Nephron (organoid): Measurements from ENCODE around the gene CD300LB.

Experiments used
- H3K27ac Mint-ChIP-seq, 3 experiments: 2 replicates each; pipeline ENCODE4 v1.8.0; 2020; ENCODE audit warnings: mixed read lengths in 3 of 3, mild to moderate bottlenecking in 2 of 3, moderate library complexity in 1 of 3
- H3K27me3 Mint-ChIP-seq: 2 replicates; pipeline ENCODE4 v1.8.0; 2021; ENCODE audit warnings: low read depth, mild to moderate bottlenecking, moderate library complexity, mixed read lengths
- H3K36me3 Mint-ChIP-seq: 2 replicates; pipeline ENCODE4 v1.8.0; 2020; ENCODE audit warnings: low read depth, mixed read lengths
- H3K4me1 Mint-ChIP-seq: 2 replicates; pipeline ENCODE4 v1.8.0; 2020; ENCODE audit warnings: mixed read lengths
- H3K4me3 Mint-ChIP-seq, 3 experiments: 2 replicates each; pipeline ENCODE4 v1.8.0; 2020; ENCODE audit warnings: mild to moderate bottlenecking in 3 of 3, mixed read lengths in 3 of 3, moderate library complexity in 2 of 3
- H3K9me3 Mint-ChIP-seq: 2 replicates; pipeline ENCODE4 v1.8.0; 2020; ENCODE audit warnings: mixed read lengths
- TF ChIP-seq, protein P1 (sequence below), 3 experiments: fragments of 200-600 bp; sonication (generic); IDR thresholded peaks; one replicate each; pipeline ENCODE4 v1.5.0; 2021; ENCODE audit warnings: antibody characterized with exemption in 3 of 3; ENCODE audit not compliant: unreplicated experiment in 3 of 3

The CD300LB gene

DNA sequence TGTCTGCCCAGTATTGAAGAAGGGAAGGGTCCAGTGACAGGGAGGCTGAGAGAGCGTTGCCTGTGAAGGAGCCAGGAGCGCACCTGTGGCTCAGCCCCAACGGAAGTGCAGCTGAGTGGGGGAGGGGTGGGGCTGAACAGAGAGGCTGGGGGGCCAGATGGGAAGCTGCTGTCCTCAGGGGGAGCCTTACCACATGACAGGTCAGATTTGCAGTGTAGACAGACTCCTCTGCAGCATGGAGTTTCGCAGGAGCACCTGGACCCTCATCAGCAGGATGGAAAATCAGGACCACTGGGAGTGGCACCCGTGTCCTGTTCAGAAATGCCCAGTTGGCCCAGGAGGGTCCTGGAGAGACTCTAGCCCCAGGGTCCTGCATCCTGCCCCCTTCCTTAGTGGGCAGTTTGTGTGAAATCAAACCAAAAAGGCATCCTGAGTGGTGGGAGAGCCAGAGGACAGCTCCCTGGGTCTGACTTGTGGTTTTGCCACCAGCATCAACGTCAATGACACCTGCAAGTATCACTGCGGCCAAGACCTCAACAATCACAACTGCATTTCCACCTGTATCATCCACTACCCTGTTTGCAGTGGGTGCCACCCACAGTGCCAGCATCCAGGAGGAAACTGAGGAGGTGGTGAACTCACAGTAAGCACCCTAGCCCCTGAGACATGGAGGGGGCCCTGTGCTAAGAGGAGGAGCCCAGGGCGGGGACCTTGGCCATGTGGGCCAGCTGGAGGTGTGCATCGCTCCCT is 57.1 kb downstream of the CD300LB start:
- peaks cover 25% of the 10 kb centered on the region for H3K27me3 Mint-ChIP-seq
- no peak overlapping the region for H3K27ac Mint-ChIP-seq
- H3K4me1 Mint-ChIP-seq, result no peaks in the 10 kb centered on the region
- peaks cover 8% of the 10 kb centered on the region for H3K9me3 Mint-ChIP-seq
- no peaks in the 10 kb centered on the region for H3K36me3 Mint-ChIP-seq
- TF ChIP-seq, protein P1, sequence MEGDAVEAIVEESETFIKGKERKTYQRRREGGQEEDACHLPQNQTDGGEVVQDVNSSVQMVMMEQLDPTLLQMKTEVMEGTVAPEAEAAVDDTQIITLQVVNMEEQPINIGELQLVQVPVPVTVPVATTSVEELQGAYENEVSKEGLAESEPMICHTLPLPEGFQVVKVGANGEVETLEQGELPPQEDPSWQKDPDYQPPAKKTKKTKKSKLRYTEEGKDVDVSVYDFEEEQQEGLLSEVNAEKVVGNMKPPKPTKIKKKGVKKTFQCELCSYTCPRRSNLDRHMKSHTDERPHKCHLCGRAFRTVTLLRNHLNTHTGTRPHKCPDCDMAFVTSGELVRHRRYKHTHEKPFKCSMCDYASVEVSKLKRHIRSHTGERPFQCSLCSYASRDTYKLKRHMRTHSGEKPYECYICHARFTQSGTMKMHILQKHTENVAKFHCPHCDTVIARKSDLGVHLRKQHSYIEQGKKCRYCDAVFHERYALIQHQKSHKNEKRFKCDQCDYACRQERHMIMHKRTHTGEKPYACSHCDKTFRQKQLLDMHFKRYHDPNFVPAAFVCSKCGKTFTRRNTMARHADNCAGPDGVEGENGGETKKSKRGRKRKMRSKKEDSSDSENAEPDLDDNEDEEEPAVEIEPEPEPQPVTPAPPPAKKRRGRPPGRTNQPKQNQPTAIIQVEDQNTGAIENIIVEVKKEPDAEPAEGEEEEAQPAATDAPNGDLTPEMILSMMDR (IDR thresholded peaks at IDR 0.05; ENCODE audit: unreplicated experiment in 3 of 3), result no peak
- no peak overlapping the region for H3K4me3 Mint-ChIP-seq

DNA sequence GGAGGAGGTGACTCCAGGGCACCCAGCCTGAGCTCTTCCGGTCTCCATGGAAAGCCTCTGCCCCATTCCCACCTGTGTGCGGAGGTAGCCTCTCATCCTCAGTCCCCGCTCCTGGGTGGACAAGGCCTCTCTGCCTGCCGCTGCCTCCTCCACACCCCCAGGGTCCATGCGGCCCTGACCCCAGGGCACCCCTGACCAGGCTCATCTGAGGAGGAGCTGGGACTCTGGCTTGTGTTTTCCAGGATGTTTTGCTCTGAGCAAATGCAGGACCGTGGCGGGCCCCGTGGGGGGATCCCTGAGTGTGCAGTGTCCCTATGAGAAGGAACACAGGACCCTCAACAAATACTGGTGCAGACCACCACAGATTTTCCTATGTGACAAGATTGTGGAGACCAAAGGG is 58.0 kb downstream of the CD300LB start:
- no peaks in the 10 kb centered on the region for H3K36me3 Mint-ChIP-seq
- no peak overlapping the region for H3K4me3 Mint-ChIP-seq
- no peak overlapping the region for H3K27ac Mint-ChIP-seq
- peaks cover 8% of the 10 kb centered on the region for H3K9me3 Mint-ChIP-seq
- H3K27me3 Mint-ChIP-seq, result peaks cover 16% of the 10 kb centered on the region
- TF ChIP-seq, protein P1 (IDR thresholded peaks at IDR 0.05; ENCODE audit: unreplicated experiment in 3 of 3), result no peak
- no peaks in the 10 kb centered on the region for H3K4me1 Mint-ChIP-seq

DNA sequence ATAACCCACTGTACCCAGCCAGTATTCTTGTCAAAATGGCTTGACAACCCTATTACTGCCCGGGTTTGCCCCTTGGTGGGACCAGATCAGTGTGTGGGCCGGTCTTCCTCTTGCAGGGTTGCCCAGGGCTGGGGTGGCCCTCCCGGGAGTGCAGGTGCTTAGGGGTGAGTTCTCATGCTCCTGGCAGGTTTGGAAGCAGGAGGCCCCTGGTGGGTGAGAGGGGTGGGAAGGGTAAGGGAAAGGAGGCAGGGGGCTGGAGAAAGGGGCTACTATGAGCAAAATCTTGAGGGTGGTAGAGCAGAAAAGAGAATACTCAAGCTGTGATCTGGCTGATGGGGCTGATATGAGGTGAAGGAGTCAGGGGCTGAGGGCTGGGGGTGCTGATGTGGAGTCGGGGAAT is 58.4 kb downstream of the CD300LB start:
- H3K36me3 Mint-ChIP-seq, result no peaks in the 10 kb centered on the region
- H3K9me3 Mint-ChIP-seq, result peaks cover 8% of the 10 kb centered on the region
- TF ChIP-seq, protein P1 (IDR thresholded peaks at IDR 0.05; ENCODE audit: unreplicated experiment in 3 of 3), result no peak
- H3K4me1 Mint-ChIP-seq, result no peaks in the 10 kb centered on the region
- H3K27ac Mint-ChIP-seq, result no peak overlapping the region
- peaks cover 12% of the 10 kb centered on the region for H3K27me3 Mint-ChIP-seq
- H3K4me3 Mint-ChIP-seq, result no peak overlapping the region

GRCh38 chr17:74471341-74471740 is 59.9 kb downstream of the CD300LB start:
- H3K4me3 Mint-ChIP-seq, result no peak overlapping the region
- no peak overlapping the region for H3K27ac Mint-ChIP-seq
- TF ChIP-seq, protein P1 (IDR thresholded peaks at IDR 0.05; ENCODE audit: unreplicated experiment in 3 of 3), result no peak
- no peaks in the 10 kb centered on the region for H3K36me3 Mint-ChIP-seq
- H3K4me1 Mint-ChIP-seq, result no peaks in the 10 kb centered on the region
- peaks cover 19% of the 10 kb centered on the region for H3K27me3 Mint-ChIP-seq
- peaks cover 8% of the 10 kb centered on the region for H3K9me3 Mint-ChIP-seq
